GM19023 (cell line): Measurements from ENCODE around the gene BCAS3.

ENCODE experiments used
- ATAC-seq: cut with Tn5 transposase; IDR thresholded peaks from one replicate; pipeline ENCODE4 v1.9.1; 2021; ENCODE audit warnings: mild to moderate bottlenecking, moderate library complexity; ENCODE audit not compliant: unreplicated experiment

Gene BCAS3

DNA sequence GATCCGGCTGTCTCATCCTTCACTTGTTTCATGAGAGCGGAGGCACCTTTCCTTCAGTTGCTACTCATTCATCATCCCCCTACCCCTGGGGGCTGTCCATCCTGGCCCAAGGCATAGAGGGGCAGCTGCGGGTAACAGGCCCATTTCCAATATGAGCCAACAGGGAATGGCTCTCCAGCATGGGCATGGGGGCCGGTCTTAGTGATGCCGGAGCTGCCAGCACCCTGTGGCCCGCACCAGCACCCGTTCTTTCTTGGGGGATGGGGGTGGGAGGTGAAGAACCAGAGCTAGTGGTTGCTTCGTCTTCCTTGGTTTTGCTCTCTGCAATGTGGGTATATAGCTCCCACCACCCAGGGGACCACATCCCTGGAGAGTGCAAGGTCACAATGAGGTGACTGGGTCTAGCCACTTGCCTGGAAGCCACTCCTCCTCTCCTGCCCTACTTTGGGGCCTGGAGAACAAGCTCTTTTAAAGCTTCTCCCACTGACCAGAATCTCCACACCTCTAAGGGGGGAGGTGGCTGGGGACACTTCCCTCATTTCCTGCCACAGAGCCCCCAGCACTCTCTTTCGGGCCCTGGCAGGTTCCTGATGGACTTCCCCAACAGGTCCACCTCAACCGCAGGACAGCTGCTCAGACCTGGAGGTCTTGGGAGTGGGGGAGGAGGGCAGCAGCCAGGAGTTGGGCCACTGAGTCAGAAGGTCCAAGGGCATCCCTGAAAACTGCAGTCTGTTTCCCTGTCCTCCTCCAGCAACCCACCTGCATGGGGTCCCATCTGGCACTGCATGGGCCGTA, 710.1 kb downstream of the BCAS3 start:
- ATAC-seq, result no peak

DNA sequence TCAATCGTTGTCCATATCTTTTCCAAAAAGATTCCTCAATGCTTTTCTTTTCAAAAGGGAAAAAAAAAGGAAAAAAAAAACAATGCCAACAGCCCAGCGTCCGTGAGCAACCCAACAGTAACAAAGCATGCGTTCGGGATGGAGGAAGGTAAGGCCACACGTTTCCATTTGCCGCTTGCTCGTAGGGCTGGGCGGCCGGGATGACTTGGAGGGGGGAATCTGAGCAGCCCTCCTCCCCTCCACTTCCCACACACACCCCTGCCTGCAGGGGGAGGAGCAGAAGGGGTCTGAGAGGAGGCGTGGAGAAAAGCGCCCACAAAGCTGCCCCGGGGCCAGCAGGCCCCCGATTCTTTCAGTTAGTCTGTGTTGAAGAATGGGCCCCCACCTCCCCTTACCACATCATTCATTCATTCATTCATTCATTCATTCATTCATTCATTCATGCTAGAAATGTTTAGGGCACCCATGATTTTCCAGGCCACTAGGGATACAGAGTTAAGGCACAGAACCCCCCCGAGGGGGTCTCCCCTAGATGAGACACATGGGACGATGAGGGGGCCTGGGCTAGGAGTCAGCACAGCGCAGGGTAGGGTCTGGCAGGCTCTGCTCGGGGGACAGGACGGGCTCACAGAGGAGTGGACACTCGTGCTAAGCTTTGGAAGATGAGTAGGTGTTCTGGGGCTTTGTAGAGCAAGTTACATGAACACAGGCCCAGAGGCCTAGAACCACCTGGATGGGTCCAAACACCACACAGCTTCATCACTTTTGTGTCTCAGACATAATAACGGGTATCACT, 711.1 kb downstream of the BCAS3 start:
- ATAC-seq, result no peak

DNA sequence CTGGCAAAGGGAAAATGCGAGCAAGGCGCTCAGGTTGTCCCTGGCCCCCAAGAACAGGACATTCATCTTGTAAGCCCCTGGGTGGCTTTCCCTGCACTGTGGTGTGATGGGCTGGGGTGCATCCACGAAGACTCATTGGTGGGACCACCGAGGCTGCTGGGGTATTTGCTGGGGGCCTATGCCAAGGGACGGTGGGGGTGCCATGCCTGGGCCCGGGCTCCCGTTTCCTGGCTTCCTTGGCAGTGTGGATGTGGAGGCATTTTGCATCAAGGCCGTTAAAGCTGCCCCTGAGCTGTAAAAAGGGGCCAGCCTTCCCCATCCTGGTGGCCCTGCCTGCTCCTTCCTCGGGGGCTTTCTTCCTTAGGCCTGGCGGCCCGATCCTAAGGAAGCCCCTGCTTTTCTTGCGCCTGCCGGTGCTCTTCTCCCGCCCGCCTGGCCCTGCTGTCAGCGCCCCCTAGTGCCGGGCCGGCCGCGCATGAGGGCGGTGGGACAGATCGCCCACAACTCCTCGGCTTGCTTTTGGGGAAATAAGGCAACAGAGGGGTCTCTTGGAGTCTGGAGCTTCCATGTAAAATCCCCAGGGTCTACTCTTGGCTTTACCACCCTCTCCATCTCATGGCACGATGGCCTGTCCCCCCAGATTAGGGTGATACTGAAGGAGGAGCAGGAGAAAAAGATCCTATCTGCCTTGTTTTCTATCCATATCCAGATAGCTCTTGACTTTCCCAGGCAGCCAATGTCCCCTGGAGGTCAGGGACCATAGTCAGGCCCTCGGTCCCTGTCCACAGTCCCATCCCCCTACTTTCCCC, 712.2 kb downstream of the BCAS3 start:
- no peak for ATAC-seq

GRCh38 chr17:61390479-61390791, 712.8 kb downstream of the BCAS3 start:
- ATAC-seq, result no peak

DNA sequence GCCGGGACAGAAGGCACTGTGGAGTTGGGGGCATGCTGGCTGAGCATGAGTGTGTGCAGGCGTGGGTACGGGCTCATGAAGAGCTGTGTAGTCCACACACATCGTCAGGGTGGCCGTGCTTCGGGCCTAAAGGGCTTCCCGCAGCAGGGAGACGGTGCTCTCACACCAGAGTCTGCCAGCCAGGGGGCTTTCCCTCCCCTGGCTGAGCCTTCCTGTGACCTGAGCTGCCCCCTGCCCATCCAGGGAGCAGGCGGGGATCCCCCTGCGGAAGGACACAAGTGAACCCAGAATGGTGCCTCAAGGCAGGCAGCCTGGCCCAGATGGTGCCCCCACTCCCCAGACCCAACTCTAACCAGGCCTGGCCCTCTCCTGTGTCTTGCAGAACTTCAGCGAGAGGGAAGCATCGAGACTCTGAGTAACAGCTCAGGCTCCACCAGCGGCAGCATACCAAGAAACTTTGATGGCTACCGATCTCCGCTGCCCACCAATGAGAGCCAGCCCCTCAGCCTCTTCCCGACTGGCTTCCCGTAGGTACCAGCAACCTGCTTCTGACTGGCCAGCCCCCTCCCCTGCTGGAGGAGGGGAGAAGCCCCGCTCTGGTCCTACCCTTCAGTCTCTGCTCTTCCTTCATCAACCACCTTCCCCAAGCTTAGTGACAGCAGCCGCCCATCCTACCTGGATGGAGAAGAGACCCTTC, 714.1 kb downstream of the BCAS3 start:
- no peak for ATAC-seq

DNA sequence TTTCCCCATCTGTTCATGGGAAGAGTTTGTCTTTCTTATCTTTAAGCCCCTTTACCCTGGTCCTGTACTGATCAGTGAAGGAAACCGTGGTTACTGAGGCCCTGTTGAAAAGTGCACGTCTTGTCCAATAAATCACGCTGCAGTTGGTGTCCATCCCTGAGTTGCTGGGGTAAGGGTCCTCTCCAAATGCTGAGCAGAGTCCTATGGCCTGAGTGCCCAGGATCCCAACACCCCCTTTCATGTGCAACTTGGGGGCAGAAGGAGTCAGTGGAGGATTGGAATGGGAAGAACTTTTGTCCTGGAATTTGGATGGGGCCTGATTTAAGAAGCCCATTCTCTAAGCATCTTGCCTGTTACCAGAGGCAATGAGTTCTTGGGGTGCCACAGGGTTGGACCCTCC, 715.0 kb downstream of the BCAS3 start:
- no peak for ATAC-seq

DNA sequence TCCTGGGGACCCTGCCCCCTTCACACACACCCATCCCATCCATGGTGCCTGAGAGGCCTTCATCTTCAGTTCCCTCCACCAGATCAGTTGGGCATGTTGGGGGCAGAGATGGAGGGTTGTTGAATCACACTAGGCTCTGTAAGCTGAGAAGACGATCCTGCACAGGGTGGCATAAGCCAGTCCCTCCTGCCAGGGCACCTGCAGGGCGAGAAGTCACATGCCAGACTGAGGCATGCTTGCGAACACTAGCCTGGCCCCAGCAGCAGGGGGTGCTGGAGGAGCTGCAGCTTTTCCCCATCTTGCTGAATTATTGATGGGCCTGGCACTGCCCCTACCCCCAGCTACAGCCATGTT, 715.9 kb downstream of the BCAS3 start:
- no peak for ATAC-seq

DNA sequence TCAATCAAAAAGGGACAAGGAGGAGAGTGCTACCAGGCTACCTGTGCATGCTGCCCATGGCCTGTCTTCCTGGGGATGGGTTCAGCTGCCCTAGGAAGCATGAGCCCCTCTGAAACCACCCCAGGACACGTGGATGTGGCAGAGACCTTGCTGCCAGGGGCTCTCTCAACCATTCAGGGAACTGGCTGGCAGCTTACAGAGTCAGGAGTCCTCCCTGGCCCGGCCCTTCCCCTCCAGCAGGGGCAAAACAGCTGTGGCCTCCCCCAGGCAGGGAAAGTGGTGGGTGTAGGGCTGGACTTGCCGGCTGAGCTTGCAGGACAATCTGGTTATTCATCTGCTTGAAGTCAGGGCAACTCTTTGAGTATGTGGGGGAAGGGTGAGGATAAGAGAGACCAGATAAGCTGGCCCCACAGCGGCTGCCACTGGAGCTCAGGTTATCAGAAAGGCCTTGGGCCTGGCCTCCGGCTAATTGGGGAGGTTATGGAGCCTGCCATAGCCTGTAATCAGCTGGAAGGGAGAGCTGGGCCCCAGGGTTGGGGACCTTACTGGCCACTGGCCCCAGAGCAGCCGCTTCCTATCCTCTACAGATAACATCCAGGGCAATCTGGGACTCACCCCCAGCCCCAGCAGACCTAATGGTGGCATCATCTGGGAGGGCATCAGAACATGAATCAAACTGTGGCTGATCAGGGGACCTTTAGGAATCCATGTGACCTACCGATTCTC, 716.4 kb downstream of the BCAS3 start:
- ATAC-seq, result no peak

- ATAC-seq, result no peak
Measured at GRCh38 chr17:61394630-61395408, 717.2 kb downstream of the BCAS3 start.

- ATAC-seq, result no peak
Measured at GRCh38 chr17:61395409-61395982, 717.8 kb downstream of the BCAS3 start.

DNA sequence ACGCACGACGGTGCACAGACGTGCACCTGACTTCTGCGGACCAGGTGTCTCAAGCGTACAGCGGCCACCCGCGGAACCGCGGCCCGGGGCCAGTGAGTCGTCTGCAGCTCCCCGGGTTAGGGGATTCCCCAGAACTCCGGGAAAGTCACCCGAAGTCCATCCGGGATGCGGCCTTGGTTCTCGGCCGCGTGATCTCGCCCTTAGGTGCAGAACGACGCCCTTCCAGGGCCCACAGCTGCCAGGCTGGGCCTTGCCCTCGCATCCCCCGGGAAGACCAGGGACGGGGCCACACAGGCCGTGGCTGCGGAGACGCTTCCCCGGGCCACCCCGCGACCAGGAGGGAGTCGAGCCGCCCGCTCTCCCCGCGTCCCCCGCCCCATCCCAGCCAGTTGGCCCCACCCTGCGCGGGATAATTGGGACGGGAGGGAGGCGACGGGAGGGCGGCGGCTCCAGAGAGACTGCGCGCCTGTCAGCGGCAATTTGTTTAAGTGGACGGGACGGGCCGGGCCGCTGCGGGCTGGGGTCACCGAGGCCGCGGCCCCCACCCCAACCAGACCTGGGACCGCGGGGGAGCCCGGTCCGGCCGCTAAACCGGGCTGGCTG, 718.4 kb downstream of the BCAS3 start:
- no peak for ATAC-seq

DNA sequence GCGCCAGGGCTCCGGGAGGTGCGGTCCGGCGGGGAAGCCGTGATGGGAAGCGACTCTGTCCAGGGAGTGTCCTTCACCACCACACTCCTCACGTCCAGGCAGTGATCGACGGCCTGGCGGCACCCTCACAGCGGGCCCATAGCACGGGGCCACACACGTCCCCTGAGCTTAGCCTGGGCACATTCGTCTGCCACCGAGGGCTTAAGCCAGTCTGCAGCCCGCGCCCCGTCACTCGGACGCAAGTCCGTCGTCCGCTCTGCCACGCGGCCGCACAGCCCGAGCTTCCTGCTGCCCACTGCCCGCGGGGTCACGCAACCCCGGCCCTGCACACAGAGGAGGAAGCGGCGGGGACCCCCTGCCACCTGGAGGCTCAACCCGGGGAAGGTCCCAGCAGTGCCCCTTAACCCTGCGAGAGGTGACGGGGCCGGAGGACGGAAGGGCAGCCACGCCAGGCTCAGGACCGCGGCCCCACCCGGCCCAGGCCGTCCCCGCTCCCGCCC, 719.0 kb downstream of the BCAS3 start:
- ATAC-seq, result no peak

DNA sequence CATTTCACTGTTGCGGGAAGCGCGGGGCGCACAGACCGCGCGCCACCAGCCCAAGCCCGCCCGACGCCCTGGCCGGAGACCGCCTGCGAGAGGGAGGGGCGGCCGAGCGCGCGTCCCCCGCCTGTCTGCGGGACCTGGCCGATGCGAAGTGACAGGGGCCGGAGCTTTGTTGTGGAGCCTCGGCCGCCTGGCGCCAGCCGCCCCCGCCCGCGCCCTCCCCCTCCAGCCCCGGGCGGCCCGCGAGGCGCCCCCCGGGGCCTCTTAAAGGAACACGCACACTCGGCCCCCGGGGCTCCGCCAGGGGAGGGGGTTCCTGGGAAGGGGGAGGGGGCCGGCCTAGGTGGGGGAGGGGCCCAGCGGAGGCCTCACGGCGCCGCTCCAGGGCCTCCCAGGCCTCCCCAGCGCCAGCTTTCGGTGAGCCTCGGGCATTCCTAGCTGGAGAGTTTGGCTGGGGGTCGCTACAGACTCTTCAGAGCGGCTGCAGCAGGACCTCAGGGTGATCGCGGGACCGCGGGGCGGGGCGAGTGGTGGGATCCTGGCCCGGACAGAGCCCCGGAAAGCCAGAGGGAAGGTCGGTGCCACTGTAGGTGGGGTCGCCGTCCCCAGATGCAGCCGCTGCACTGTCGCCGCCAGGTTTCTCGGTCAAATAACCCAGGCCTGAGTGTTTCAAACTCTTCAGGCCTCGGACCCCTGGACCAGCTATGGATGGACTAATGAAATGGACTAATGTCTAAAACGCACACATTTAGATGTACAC, 719.6 kb downstream of the BCAS3 start:
- no peak for ATAC-seq

DNA sequence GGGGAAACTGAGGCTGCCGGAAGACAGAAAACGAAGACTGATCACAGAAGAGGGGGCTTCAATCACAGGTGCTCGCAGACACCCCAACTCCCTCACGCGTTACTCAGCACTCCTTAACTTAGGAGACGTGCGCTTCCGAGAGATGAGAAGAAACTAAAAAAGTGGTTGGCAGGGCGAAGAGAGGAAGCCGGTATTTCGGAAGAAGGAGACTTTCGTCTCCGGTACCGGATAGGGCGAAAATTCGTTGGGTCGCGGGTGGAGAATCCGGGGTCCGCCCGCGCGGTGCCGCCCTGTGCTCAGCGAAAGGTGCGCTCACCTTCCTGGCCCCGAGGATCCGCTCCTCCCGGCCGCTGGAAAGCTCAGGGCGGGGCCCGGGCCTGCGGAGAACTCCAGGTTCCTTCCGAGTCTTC, 721.1 kb downstream of the BCAS3 start:
- no peak for ATAC-seq

DNA sequence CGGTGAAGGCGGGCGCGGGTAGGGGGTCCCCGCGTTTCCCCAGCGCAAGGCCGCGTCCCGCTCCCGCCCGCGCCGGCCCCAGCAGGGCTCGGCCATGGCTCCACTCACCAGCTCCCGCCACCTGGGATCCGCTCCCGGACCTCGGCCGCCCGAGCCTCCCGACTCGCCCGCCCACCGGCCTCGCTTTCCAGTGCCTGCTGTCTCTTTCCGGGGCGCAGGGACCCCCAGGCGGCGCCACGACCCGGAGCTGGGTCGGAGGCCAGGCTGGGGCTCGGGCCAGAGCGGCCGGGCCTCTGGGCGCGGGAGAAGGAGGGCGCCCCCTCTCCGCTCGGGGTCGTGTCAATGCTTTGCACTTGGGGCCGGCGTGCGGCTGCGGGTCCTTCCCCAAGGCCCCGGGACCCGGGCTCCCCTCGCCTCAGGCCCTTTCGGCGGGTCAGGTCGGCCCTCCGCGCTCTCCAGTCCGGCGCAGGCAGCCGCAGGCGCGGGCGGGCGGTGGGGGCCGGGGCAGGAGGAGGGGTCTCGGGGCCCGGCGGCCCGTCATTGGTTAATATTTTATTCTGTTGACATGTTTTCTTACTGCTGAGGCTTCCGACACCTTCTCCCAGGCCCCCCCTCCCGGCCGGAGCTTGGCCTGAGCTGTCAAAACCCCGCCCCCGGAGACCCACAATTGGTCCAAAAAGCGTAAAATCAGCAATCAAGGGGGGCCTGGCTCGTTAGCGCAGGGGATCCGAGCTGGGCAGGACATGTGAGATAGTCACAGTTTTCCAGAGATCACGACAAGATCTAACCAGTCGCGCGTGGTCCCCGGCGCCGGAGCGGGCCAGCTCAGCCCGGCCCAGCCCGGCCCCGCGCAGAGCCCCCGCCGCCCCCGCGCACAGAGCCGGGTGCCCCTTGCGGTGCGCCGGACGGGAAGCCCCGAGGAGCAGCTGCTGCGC, 721.7 kb downstream of the BCAS3 start, which contains the start of gene TBX2:
TBX2 (plus strand) TSS at position 713 of the 935 bp plus-strand sequence. CDS start 334 bp downstream, outside the sequence.
- ATAC-seq, result no peak

- ATAC-seq, result no peak
Measured at GRCh38 chr17:61400066-61400716, 722.5 kb downstream of the BCAS3 start.
